Lower leg skin (tissue), 4 donors: Measurements from ENCODE around the gene JAG2. TPM values are rescaled to one million over a fixed set of nuclear protein-coding genes. Genes with fewer than 3 reads are reported as not detected.

Source experiments
- DNase-seq, 2 donors: peaks; one replicate each; pipeline ENCODE4 v3.0.0-alpha.2; 2019; ENCODE audit warnings: low spot score in 2 of 2
- H3K4me3 ChIP-seq: fragments of 200-600 bp; sonication (generic); 2 replicates; pipeline ENCODE4 v1.5.1; 2017; ENCODE audit warnings: mild to moderate bottlenecking, low read depth; ENCODE audit not compliant: poor library complexity, severe bottlenecking
- CTCF ChIP-seq, 3 donors: fragments of 450-650 bp; IDR thresholded peaks; one replicate each; pipeline ENCODE4 v1.5.1; 2016; ENCODE audit warnings: antibody characterized with exemption in 3 of 3, mild to moderate bottlenecking in 3 of 3, moderate library complexity in 2 of 3
- POLR2A ChIP-seq, 2 donors: fragments of 450-650 bp; IDR thresholded peaks; one replicate each; pipeline ENCODE4 v1.6.1; 2016 to 2017; ENCODE audit warnings: antibody characterized with exemption in 2 of 2, mild to moderate bottlenecking in 1 of 2, moderate library complexity in 1 of 2
- WGBS, 2 donors: methylation state at CpG; one replicate each; pipeline ENCODE4 v1.1.5; 2018; 5-methylcytosine and 5-hydroxymethylcytosine counted together
- intact Hi-C: fragments of 100-400 bp; cut with DNase I; formaldehyde crosslinking; loops from one replicate; pipeline ENCODE4 v1.15.0; 2023; ENCODE audit warnings: low total_unique reads
- total RNA-seq, 4 donors: library from RNA; depleted of rRNA; stranded (reverse); fragments of >200 nt; gene quantifications; one replicate each; pipeline ENCODE4 v1.1.0, GENCODE V29; 2016

The JAG2 gene
- total RNA-seq, 4 donors from 2014 or later = 50.4 to 96.1 (median 63.1) TPM

- no peak overlapping the region for H3K4me3 ChIP-seq
- WGBS, 2 donors = 28 to 31% methylated on average over 17 of the region's 17 CpGs
- intact Hi-C loops = loop anchor here (10.0 kb wide), 1 partner anchor 341 kb away; no protein-coding TSS in a partner anchor
- TF ChIP-seq CTCF (IDR thresholded peaks at IDR 0.05) (no peak), POLR2A (IDR thresholded peaks at IDR 0.05) (no peak)
- no peak for DNase-seq
These were observed 25.6 kb upstream of the JAG2 start for GRCh38 chr14:105193916-105194782.

GRCh38 chr14:105192866-105193731 lies 24.5 kb upstream of the JAG2 start:
- intact Hi-C loops = loop anchor here (10.0 kb wide), 1 partner anchor 342 kb away; no protein-coding TSS in a partner anchor
- no peak overlapping the region for H3K4me3 ChIP-seq
- TF ChIP-seq POLR2A (IDR thresholded peaks at IDR 0.05) (no peak), CTCF (IDR thresholded peaks at IDR 0.05) (no peak)
- DNase-seq = no peak
- 17 to 19% methylated on average over 8 to 19 of the region's 29 CpGs for WGBS, 2 donors

- 73 to 76% methylated on average over 14 of the region's 14 CpGs for WGBS, 2 donors
- H3K4me3 ChIP-seq = no peak overlapping the region
- no peak for TF ChIP-seq POLR2A (IDR thresholded peaks at IDR 0.05)
- TF ChIP-seq CTCF (IDR thresholded peaks at IDR 0.05) = no peak
- intact Hi-C loops = no loop called here
- no peak for DNase-seq
These were observed 19.5 kb upstream of the JAG2 start for GRCh38 chr14:105187935-105188524.

GRCh38 chr14:105187116-105187515 lies 18.5 kb upstream of the JAG2 start:
- DNase-seq = no peak
- WGBS, 2 donors = 69% methylated on average over 4 of the region's 4 CpGs
- no peak overlapping the region for H3K4me3 ChIP-seq
- TF ChIP-seq POLR2A (IDR thresholded peaks at IDR 0.05) (no peak), CTCF (IDR thresholded peaks at IDR 0.05) (no peak)
- intact Hi-C loops = no loop called here

GRCh38 chr14:105185973-105186372 lies 17.4 kb upstream of the JAG2 start:
- DNase-seq = no peak
- no peak for TF ChIP-seq CTCF (IDR thresholded peaks at IDR 0.05)
- TF ChIP-seq POLR2A (IDR thresholded peaks at IDR 0.05) = no peak
- H3K4me3 ChIP-seq = no peak overlapping the region
- 33 to 49% methylated on average over 4 of the region's 4 CpGs for WGBS, 2 donors
- intact Hi-C loops = no loop called here
